DOHH2 (cell line): ENCODE measurements around the gene WDR27.

Experiments used
- H3F3A ChIP-seq: fragments of 200-600 bp; sonication (generic), shearing (Covaris generic); 2 replicates; pipeline ENCODE4 v1.6.0; 2016; ENCODE audit warnings: antibody characterized with exemption, mild to moderate bottlenecking; ENCODE audit not compliant: control insufficient read depth, insufficient read depth
- H3K27ac ChIP-seq: fragments of 200-600 bp; sonication (generic); 2 replicates; pipeline ENCODE4 v1.5.1; 2014; ENCODE audit warnings: low read depth, mild to moderate bottlenecking, low read length, moderate library complexity
- H3K27me3 ChIP-seq: fragments of 200-600 bp; sonication (generic); 2 replicates; pipeline ENCODE4 v1.6.1; 2014; ENCODE audit warnings: mild to moderate bottlenecking, low read length, mixed read lengths; ENCODE audit not compliant: control insufficient read depth
- H3K36me3 ChIP-seq: fragments of 200-600 bp; sonication (generic); 2 replicates; pipeline ENCODE4 v1.6.1; 2014; ENCODE audit warnings: mild to moderate bottlenecking, low read length, moderate library complexity, mixed read lengths; ENCODE audit not compliant: control insufficient read depth
- H3K4me1 ChIP-seq: fragments of 200-600 bp; sonication (generic); 2 replicates; pipeline ENCODE4 v1.6.1; 2014; ENCODE audit warnings: mild to moderate bottlenecking, low read length, mixed read lengths; ENCODE audit not compliant: control insufficient read depth
- H3K4me2 ChIP-seq: fragments of 200-600 bp; sonication (generic); 2 replicates; pipeline ENCODE4 v1.6.0; 2014; ENCODE audit warnings: mild to moderate bottlenecking, low read length, moderate library complexity
- H3K4me3 ChIP-seq: fragments of 200-600 bp; sonication (generic); 2 replicates; pipeline ENCODE4 v1.5.1; 2014; ENCODE audit warnings: mild to moderate bottlenecking, low read length, mixed read lengths
- H3K79me2 ChIP-seq: fragments of 200-600 bp; sonication (generic); 2 replicates; pipeline ENCODE4 v1.6.1; 2014; ENCODE audit warnings: mild to moderate bottlenecking, low read length, mixed read lengths; ENCODE audit not compliant: control insufficient read depth
- H3K9me2 ChIP-seq: fragments of 200-600 bp; sonication (generic); replicated peaks from 2 replicates; pipeline ENCODE4 v1.6.1; 2014; ENCODE audit warnings: mild to moderate bottlenecking, low read length, mixed read lengths; ENCODE audit not compliant: control insufficient read depth
- H3K9me3 ChIP-seq: fragments of 200-600 bp; sonication (generic); 2 replicates; pipeline ENCODE4 v1.6.1; 2014; ENCODE audit warnings: antibody characterized with exemption, low read length, mixed read lengths; ENCODE audit not compliant: control insufficient read depth, insufficient read depth
- H4K20me1 ChIP-seq: fragments of 200-600 bp; sonication (generic); 2 replicates; pipeline ENCODE4 v1.6.0; 2014; ENCODE audit warnings: low read depth, mild to moderate bottlenecking, antibody characterized with exemption, low read length, moderate library complexity; ENCODE audit not compliant: control insufficient read depth, insufficient read depth
- CTCF ChIP-seq: fragments of 200-600 bp; sonication (generic); IDR thresholded peaks from one replicate; pipeline ENCODE4 v1.5.1; 2014; ENCODE audit warnings: antibody characterized with exemption, mild to moderate bottlenecking, low read depth, low read length; ENCODE audit not compliant: poor library complexity, severe bottlenecking
- EZH2phosphoT487 ChIP-seq: fragments of 200-600 bp; sonication (generic); IDR thresholded peaks from 2 replicates; pipeline ENCODE4 v1.6.1; 2017; ENCODE audit warnings: borderline replicate concordance, mild to moderate bottlenecking, antibody characterized with exemption, low read length, moderate library complexity, mixed read lengths

WDR27 gene

GRCh38 chr6:169445661-169446581 is 255.9 kb downstream of the WDR27 start:
- Histone ChIP-seq H3K27ac (no peak overlapping the region), H3K79me2 (no peaks in the 10 kb centered on the region), H4K20me1 (no peaks in the 10 kb centered on the region), H3K27me3 (no peaks in the 10 kb centered on the region), H3K36me3 (no peaks in the 10 kb centered on the region), H3K4me1 (no peaks in the 10 kb centered on the region), H3K9me2 (no peaks in the 10 kb centered on the region), H3K4me2 (no peak overlapping the region), H3K4me3 (no peak overlapping the region), H3F3A (no peaks in the 10 kb centered on the region), H3K9me3 (no peaks in the 10 kb centered on the region)
- TF ChIP-seq EZH2phosphoT487 (no peak), CTCF (no peak)

- Histone ChIP-seq H3F3A (no peaks in the 10 kb centered on the region), H3K36me3 (no peaks in the 10 kb centered on the region), H3K4me1 (no peaks in the 10 kb centered on the region), H3K9me2 (no peaks in the 10 kb centered on the region), H3K79me2 (no peaks in the 10 kb centered on the region), H4K20me1 (no peaks in the 10 kb centered on the region), H3K27me3 (no peaks in the 10 kb centered on the region), H3K4me3 (no peak overlapping the region), H3K27ac (no peak overlapping the region), H3K4me2 (no peak overlapping the region), H3K9me3 (no peaks in the 10 kb centered on the region)
- TF ChIP-seq EZH2phosphoT487 = no peak
- TF ChIP-seq CTCF = no peak
Measured at GRCh38 chr6:169445227-169445626, 256.6 kb downstream of the WDR27 start.

- no peaks in the 10 kb centered on the region for H3K27me3 ChIP-seq
- H3K9me3 ChIP-seq = no peaks in the 10 kb centered on the region
- no peaks in the 10 kb centered on the region for H3F3A ChIP-seq
- no peak overlapping the region for H3K4me3 ChIP-seq
- H3K9me2 ChIP-seq = no peaks in the 10 kb centered on the region
- H4K20me1 ChIP-seq = no peaks in the 10 kb centered on the region
- no peaks in the 10 kb centered on the region for H3K36me3 ChIP-seq
- H3K27ac ChIP-seq = no peak overlapping the region
- no peaks in the 10 kb centered on the region for H3K79me2 ChIP-seq
- H3K4me1 ChIP-seq = no peaks in the 10 kb centered on the region
- no peak overlapping the region for H3K4me2 ChIP-seq
- TF ChIP-seq CTCF = no peak
- no peak for TF ChIP-seq EZH2phosphoT487
Measured at GRCh38 chr6:169441292-169441691, 260.5 kb downstream of the WDR27 start.
